GM19035 (cell line): ENCODE measurements around the gene HAX1.
A peak's percentile ranks its signal among the peaks of the same experiment; 100 is the strongest.
"Not testable (repeated sequence)": the region's sequence is repeated elsewhere in the genome, so short reads cannot be mapped to it uniquely, and the experiment has no call there.

Experiments used
- ATAC-seq: cut with Tn5 transposase; IDR thresholded peaks from one replicate; pipeline ENCODE4 v1.9.1; 2021; ENCODE audit not compliant: unreplicated experiment

Gene HAX1

DNA sequence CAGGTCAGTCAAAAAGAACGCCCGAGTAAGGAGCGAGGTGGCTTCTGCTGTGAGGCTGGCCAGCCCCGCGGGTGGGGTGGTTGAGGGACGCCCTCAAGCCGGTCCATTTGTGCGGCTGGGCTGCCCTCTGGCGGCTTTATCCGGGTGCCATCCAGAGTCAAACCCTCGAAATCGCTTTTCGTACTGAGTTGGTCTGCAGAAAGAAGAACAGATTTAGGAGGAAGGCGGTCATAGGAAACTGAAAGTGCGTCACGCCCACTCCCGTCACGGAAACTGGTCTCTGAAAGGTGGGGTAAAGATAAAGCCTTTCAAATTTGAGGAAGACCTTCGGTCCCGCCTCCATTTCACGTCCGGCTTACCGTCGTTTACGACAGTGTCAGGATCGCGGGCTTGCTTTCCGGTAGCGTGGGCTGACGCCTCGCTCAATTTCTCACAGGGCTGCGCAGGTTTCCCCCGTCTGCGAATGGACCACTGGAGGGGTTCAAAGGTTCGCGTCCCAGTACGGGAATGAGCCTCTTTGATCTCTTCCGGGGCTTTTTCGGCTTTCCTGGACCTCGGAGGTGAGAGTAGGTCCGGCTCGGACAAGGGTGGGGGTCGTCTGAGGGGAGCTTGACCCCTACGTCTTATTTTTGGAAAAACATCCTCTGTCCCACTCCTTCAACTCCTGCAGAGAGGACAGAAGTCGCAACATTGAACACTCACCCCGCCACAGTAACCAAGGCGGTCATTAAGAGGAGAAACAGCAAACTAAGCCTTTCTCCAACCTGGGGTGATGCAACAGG, at the start of gene HAX1:
Gene HAX1 (plus strand): TSS at position 413 of the 782 bp plus-strand sequence. CDS start 95 bp downstream, at position 508.
- ATAC-seq, result peak; percentile 90

DNA sequence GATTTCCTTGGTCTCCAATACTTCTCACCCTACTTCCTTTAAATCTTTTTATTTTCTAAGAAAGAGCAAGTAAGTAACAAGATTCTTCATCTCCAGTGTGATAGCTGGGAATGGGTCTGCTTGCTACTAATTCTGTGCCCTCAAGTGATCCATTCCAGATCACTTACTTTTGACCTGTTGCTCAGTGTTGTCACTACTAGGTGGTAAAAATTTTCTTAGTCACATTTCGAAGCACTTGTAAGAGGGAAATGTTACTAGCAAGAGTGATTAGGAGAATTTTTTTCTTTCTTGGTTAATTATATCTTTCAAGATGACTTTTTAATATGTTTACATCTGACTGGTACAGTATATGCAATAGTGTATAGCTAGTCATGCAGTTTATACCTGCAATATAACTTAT, 49.5 kb upstream of the HAX1 start:
- no peak for ATAC-seq

DNA sequence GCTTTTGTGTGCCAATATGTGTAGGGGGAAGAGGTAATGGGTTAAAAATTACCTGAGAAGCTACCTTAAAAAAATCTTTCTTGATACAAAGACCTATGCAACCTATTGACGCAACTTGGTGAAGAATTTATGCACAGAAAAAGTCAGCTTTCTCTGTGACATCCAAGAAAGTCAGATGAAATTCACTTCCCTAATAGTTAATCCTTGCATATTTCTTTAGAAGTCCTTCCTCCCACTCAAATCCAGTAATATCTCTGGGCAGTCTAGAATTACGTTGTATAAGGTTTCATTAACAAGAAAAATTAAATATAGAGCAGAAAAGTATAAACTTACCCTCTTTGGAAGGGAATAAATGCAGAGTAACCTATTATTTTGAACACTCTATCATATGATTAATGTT, 48.8 kb upstream of the HAX1 start:
- no peak for ATAC-seq

DNA sequence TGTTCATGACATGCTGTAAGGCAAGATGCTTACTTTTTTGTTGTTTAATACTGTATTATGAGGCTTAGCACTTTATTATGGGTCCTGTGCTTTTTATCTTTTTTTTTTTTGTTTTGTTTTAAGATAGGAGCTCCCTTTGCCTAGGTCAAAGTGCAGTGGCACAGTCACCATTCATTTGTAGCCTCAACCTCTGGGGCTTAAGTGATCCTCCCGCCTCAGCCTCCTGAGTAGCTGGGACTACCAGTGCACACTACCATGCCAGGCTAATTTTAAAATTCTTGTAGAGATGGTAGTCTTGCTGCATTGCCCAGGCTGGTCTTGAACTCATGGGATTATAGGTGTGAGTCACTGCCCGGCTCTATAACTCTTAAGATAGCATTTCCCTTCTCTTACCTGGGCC, 47.1 kb upstream of the HAX1 start:
- no peak for ATAC-seq

DNA sequence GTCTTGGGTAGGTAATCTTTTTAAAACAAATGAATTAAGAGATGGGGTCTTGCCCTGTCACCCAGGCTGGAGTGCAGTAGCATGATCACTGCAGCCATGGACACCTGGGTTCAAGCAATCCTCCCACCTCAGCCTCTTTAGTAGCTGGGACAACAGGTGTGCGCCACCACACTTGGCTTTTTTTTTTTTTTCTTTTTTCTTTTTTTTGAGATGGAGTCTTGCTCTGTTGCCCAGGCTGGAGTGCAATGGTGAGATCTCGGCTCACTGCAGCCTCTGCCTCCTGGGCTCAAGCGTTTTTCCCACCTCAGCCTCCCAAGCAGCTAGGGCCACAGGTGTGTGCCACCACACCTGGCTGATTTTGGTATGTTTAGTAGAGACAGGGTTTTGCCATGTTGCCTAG, 41.3 kb upstream of the HAX1 start:
- ATAC-seq, result not testable (repeated sequence)

DNA sequence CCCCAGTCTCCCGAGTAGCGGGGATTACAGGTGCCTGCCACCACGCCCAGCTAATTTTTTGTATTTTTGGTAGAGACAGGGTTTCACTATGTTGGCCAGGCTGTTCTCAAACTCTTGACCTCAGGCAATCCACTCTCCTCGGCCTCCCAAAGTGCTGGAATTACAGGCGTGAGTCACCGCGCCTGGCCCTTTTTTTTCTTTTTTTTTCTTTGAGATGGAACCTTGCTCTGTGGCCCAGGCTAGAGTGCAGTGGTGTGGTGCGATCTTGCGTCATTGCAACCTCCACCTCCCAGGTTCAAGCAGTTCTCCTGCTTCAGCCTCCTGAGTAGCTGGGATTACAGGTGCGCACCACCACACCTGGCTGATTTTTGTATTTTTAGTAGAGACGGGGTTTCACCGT, 39.3 kb upstream of the HAX1 start:
- not testable (repeated sequence) for ATAC-seq

DNA sequence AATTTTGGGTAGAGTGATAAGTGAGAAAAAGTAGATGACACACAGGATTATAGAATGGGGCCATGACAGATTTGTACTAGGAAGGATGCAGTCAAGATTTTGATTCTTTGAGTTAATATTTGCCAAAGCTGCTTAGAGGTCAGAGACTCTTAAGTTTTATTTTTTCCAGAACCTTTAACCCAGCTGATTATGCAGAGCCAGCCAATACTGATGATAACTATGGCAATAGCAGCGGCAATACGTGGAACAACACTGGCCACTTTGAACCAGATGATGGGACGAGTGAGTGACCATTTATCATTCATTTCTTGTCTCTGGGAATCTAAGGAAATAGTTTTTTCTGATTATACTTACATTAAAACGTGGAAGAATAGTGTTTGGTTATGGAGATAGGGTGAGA, 35.6 kb upstream of the HAX1 start:
- no peak for ATAC-seq

DNA sequence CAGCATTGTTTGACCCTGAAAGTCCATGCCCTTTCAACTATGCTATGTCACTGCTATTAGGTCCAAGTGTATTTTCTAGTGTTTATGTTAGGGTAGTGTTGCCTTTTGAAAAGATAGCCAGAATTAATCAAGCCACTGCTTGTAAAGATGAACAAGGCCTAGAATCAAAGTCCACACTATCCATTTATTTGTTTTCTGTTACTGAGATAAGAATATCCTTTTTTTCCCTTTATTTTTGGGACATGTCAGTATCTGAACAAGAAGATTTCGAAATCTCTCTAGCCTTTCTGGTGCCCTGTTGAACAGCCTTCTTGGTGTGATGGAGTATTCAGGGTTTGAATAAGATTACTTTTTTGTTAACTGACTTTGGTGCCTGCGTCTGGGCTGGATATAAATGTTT, 35.0 kb upstream of the HAX1 start:
- no peak for ATAC-seq

DNA sequence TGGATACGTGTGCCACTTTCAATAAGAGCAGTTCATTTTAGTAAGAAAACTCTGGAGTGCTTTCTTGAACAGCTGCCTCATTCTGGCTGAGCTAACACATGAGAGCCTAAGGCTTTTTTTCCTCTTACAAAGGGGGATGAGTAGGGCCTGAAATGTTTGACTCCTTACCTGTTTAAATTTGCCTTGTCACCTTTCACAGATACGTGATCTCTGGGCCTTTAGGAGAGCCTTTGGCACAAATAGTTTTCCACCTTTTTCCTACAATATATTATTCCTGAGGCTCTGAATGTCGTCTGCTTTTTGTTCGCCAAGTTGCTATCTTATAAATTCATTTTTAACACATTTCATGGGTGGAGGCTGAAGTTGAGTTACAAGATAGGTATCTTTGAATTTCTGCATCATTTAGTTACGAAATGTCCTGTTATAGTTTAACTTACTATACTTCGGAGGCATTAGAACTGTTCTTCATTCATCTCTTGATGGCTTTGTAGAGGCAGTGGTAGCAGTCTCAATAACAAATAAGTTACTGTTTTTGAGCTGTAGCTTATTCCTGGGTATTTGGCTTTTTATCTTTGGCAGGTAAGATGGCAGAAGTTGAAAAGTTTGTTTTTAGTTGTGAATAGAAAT, 34.4 kb upstream of the HAX1 start:
- no peak for ATAC-seq

DNA sequence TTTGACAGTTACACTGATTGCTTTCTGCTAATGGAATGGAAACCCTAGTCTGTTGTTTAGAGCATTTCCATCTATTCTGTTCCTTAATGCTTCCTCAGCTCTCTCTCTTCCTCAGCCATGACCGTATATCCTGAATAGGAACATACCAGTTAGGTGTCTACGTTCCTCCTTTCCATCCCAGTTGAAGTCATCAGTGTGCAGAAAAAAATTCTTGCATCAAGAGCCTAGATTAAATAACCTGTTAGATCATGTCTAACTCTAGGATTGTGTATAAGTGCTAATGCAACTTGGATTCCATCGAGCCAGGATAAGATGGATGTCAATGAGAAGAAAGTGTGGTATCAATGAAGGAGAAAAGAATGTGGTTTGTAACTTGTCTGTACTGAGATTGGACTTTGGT, 32.9 kb upstream of the HAX1 start:
- ATAC-seq, result no peak

DNA sequence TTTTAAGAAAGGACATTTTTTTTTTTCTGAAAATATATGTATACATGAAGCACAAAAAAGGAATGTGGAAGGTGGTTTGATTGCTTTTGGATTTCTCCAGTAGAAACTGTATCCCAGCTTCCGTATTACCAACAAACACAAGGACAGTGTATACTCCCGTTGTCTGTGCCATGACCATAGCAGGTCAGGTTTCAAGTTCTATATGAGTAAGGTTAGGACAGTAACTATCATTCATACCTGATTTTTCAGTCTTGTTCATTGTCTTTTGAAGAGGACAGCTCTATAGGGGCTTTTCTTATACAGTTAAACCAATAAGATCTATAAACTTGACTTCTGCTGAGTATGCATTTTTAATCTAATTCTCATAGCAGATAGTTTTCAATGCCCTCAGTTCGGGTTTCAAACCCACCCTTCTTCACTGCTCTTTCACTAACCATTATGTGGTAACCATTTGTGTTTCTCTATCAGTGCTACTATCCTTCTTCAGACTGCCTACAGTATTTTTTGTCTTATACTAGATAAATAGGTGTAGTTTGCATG, 32.1 kb upstream of the HAX1 start:
- ATAC-seq, result no peak

DNA sequence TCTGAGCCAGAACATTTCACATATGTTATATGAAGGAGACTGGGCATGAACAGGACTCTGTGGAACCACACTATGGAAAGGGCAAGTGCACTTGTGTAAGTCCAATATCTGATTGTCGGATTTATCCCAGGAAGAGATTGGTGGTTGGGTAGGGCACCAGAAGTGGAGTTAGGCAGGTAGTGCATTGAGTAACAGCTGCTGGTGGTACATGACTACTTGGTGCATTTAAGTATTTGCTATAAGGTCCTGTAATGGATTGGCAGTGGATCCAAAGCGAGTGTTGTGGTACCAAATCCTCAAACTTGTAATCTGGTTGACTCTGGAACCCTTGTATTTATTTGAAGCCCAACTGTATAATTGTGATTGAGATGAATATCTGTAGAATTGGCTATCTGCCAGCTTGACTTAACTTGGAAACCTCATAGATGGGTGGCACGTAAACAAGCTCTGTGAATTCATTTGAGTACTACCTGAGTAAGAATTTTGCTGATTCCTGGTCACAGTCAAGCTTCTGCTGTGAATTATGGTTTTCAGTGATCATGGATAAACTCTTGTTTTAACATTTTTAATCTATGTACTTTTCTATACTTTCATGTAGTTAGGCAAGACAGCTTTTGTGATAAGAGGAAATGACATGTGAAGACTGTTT, 30.6 kb upstream of the HAX1 start:
- ATAC-seq, result no peak

DNA sequence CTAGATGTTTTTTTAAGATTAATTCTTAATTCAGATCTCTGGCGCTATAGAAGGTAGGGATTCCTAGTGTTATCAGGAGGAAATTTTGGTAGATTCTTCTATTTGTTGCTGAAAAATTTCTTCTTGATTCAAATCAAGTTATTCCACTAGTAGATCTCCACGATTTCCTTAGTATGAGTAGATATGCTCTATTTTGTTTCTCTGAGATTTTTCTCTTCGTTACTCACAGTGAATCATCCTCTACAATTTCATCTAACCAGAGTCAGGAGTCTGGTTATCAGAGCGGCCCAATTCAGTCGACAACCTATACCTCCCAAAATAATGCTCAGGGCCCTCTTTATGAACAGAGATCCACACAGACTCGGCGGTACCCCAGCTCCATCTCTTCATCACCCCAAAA, 18.8 kb upstream of the HAX1 start:
- no peak for ATAC-seq

DNA sequence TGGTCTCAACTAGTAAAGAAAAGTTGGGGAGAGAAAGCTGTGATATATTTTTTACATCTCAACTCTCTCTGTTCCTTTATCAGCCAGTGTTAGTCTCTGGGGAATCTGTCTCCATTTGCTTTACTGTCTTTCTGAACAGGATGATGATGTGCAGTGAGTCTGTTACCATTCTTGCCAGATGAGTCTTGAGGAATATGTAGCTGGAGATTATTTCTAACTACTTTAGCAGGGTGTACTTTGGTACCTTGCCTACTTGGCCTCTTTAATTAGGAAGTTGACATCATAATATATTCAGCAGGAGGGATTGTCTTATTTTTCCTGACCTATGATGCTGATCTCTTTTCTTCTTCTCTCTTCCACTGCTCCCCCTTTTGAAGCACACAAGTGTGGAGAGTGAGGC, 15.7 kb upstream of the HAX1 start:
- ATAC-seq, result no peak

DNA sequence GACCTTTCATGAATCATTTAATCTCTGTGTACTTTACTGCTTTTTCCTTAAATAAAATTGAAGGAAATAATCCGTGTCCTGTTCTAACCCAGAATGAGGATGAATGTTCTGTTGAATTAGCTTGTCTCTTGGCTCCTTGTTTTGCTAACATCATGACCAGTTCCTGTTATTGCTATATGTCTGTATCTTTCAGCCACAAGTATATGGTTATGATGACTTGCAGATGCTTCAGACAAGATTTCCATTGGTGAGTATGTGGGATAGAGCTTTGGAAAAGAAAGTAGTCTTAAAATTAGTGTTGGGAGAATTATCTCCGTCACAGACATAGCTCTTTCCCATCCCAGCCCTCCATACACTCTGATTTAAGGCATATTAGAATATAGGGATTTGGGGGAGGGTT, 13.6 kb upstream of the HAX1 start:
- no peak for ATAC-seq

DNA sequence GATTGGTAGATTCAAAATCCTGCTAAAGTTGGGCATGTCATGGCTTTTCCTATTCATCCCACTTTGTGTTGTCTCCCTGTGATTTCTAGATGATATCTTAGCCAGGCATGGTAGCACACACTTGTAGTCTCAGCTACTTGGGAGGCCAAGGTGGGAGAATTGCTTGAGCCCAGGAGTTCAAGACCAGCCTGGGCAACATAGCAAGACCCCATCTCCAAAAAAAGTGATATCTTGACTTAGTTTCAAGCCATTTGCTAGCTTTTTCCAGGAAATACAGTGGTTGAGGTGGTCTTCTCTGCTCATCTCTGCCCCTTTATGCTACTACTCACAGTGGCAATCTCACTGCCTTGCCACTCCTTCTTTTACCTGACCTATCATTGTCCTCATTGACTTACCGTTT, 12.3 kb upstream of the HAX1 start:
- no peak for ATAC-seq

DNA sequence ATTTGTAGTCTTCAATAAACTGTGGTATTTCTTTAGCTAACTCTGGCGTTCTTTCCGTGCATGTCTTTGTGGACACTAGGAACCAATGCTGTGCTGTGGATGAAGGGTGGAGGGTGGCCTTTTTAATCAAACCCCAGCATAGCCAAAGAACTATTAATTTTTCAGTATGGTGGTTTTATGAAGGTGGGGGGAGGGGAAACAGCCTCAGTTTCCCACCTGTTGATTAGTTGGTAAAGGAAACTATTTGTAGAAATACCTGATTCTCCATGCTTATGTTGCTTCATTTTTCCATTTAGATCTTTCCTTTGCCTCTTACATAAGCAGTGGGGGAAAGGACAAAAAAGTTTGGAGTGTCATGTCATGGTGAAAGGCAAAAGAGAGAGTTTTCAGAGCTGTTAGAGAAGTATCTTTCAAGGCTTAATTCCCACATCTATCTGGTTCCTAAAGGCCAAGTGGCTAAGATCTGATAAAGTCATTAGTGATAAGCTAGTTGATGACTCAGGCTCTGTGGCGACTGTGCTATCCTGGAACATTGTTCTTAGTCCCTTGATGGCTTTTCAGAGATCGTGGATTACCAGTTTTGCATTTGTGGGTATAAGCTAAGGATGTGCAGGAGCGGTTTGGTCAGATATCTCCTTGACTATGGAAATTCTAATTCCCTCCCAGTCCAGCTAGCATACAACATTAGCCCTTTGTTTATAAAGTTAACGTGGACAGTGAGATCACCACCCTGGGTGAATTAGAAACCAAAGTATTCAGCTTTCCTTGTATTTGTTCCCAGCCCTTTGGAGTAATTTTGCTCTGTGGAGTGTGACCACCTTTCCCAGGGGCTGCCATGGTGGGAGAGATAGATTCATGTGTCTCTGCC, 8.7 kb upstream of the HAX1 start:
- no peak for ATAC-seq

DNA sequence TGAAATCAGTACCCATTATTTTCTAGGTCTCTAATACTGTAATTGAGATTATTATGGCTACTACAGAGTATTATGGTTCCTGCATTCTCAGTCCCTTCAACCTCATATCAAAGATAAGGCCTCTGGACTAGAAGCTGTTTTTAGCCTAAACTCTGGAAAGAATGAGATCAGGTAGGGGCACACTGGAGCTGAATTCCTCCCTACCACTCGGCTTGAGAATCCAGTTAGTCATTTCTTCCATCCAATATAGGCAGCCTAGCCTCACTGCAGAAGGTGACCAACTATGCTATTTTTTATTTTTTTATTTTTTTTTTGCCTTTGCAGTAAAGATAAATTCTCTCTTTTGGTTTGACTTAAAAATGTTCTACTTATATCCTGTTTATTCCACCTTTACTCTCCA, 8.0 kb upstream of the HAX1 start:
- ATAC-seq, result no peak

DNA sequence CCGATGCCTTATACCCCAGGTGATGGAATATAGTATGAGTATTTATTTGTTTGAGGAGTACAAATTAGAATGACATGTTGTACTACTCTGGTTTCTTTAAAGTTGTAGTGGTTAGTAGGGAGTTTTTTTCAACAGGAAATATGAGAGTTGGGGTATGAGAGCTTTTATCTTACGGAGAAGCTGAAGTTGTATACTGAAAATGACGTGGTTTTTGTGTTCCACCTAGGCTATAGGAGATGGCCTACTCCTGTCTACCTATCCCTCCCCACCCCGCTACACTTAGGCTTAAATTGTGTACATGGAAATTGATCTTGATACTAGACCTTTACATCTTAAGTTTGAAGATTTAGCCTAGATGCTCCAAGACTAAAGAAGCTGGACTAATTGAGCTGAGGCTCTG, 6.8 kb upstream of the HAX1 start:
- no peak for ATAC-seq

DNA sequence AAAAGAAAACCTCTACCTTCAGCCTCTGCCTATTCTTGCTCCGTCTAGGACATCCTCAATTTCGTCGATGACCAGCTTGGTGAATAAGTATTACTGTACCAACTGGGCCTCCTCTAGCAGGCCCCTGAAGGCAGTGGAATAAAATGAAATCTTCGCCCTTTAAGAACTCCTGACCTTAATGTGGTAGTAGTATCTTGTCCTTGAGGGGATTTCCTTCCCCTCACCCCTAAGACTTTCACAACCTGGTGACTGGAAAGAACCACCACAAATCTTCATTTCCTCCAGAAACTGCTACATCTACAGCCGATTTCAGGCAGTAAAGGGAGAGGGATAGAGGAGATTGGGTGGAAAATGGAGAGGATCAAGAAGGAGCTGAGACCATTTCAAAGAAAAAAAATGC, 1.6 kb upstream of the HAX1 start:
- no peak for ATAC-seq

DNA sequence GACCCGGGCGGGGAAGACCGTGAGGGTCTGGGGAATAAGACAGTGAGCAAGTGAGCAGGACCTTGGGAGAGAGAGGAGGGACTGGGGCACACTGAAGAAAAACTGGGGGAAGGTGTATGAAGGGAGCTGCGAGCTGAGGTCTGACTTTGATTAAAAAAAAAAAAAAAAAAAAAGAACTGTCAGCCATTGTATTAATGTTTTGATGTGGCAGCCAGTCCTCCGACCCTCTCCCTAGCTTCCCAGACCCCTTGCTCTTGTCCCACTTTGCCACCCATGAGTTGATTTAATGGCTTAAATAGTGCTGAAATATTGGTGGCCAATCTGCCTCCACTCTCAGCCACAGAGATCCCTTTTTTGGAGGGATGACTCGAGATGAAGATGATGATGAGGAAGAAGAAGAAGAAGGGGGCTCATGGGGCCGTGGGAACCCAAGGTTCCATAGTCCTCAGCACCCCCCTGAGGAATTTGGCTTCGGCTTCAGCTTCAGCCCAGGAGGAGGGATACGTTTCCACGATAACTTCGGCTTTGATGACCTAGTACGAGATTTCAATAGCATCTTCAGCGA, 652 bp downstream of the HAX1 start:
- no peak for ATAC-seq
